GM19351 (cell line): ENCODE results near the gene PRR35.

Experiments
- ATAC-seq: cut with Tn5 transposase; IDR thresholded peaks from one replicate; pipeline ENCODE4 v1.9.1; 2021; ENCODE audit warnings: mild to moderate bottlenecking, moderate library complexity; ENCODE audit not compliant: unreplicated experiment

PRR35 gene

DNA sequence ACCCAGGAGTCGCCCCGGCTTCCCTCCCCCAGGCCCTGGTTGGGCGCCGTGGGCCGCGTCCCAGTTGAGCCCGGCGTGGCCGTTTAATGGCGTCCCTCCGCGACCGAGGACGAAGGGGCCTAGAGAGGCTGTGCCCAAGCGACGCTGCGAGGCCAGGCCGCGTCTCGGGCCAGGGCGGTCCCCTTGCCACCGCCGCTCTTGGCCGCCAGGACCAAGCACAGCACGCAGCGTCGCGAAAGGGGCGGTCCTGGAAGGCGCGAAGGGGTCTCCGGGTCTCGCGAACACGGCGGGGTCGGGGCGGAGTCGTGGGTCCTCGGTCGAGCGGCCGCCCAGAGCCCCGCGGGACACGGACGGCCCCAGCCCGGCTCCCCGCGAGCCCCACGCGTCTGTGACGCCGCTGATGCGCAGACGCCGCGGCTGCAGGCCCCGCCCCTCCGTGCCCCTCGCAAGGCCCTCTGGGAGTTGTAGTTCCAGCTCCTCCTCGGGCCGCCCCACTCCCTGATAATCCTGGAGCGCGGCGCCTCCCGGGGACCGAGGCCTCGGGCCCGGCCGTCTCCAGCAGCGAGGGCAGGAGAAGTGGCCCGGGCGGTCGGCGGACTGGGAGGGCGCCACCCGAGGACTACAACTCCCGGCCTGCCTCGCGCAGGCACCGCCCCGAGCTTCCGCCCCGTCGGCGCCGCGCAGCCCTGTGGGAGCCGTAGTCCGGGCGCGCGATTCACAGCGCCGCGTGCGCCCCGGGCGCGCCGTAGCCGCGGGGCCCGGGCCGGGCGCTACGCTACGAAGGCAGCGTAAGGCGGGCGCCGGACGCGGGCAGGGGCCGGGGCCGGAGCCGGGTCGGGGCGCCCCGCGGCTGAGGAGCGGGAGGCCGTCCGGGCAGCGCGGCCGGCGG lies 32.9 kb upstream of the PRR35 start, which contains the start of gene CAPN15:
TSS of gene CAPN15 (plus strand) at position 698 of the 889 bp plus-strand sequence. CDS start 19,127 bp downstream, outside the sequence.
- ATAC-seq = peak; percentile 58

- no peak for ATAC-seq
These were observed 31.8 kb upstream of the PRR35 start for GRCh38 chr16:528111-529011.

DNA sequence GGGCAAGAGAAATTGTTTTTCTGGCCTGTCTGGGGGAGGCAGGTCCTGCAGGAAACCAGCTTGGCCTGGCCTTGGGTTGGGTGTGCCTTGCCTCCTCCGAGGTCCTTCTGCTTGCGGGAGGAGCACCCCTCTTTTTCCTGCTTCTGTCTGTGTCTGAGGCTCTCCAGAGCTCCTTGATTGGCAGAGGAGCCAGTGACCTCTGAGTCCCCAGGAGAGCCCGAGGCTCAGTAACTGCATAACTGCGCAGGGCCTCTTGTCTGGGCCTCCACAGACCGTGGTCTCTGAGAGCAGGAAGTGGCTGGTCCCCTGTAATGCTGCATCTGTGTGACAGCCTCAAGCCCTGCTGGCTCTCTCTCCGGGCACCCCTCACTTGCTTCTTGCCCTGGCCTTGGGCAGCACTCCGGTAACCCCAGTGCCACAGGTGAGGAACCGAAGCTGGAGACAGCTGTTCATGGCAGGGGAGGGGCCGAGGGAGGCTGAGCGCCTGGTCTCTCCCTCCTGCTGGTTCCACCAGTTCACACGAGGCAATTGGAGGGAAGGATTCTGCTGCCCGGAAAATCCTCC lies 31.1 kb upstream of the PRR35 start:
- ATAC-seq = no peak

- no peak for ATAC-seq
These were observed 29.9 kb upstream of the PRR35 start for GRCh38 chr16:530111-530817.

DNA sequence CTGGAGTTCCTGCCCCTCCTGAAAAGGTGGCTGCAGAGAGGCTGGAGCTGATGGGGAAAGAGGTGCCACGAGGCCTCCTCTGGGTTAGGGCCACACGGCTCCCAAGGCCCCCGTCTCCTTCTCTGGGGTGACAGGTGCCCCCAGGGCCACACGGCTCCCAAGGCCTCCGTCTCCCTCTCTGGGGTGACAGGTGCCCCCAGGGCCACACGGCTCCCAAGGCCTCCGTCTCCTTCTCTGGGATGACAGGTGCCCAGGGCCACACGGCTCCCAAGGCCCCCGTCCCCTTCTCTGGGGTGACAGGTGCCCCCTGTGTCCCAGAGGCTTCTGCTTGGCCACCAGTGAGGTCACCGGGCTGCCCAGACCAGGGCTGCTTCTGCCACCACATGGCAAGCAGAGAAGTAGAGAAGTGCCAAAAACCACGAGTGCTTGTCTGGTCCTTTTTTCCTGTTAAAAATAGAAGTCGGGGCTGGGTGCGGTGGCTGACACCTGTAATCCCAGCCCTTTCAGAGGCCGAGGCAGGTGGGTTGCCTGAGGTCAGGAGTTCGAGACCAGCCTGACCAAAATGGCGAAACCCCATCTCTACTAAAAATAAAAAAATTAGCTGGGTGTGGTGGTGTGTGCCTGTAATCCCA lies 28.6 kb upstream of the PRR35 start:
- ATAC-seq = no peak

- no peak for ATAC-seq
These were observed 26.6 kb upstream of the PRR35 start for GRCh38 chr16:533391-534123.

GRCh38 chr16:534135-534534 lies 26.1 kb upstream of the PRR35 start:
- ATAC-seq = no peak

- ATAC-seq = no peak
These were observed 25.2 kb upstream of the PRR35 start for GRCh38 chr16:534856-535445.

DNA sequence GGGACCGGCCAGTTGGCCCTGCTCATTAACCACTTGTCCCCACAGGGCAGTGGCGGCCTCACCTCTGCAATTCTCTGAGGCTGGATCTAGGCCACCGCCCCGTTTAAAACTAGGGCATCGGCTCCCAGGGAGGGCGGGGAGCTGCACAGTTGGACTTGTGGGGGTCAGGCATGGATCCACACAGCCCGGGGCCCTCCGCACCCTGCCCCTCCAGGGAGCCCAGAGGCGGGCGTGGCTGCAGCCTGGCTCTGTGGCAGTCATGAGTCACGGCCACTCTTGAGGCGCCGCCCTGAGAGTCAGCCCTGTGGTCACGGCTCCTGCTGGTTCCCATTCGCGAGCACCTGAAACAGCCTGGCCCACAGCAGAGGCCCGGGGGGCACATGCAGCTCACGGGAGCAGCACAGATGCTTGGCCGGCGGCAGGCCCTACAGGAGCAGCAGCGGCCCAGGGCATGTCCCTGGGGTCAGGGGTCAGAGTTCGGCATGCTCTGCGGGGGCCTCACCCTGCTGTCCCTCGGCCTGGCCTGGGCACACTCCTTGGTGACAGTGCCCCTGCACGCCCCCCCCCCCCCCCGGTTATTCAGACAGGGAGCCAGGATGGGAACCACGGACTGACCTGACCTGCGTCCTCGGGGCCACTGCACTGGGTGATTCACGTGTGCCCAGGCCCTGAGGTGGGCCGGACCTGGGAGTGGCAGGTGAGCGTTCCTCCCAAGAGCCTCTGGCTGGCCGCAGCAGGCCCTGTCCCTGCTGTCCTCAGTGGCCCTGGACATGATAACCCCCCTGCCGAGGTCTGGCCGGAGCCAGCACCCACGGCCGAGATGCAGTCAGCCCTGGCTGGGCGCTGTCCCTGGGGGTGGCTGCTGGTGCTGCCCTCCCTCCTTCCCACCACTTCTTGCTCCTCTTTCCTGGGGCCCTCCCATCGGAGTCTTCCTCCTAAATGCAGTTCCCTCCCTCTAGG lies 24.5 kb upstream of the PRR35 start:
- no peak for ATAC-seq

DNA sequence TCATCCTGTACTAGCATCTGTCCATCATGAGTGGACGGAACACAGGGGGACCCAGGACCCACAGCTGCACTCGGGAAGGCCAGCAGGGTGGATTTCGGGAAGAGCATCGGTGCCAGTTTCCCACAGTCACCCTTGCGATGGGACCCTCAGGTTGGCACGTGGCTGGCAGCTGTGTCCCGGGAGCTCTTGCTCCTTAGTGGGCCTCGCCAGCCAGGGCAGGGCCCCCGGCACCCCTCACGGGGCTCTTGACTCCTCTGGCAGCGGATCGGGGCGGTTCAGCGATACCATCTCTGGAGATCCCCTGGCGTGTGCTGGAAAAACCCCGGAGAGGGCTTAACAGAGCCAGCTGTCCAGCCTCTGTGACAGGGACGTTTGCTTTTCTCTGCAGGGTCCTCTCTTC lies 23.4 kb upstream of the PRR35 start:
- ATAC-seq = no peak

DNA sequence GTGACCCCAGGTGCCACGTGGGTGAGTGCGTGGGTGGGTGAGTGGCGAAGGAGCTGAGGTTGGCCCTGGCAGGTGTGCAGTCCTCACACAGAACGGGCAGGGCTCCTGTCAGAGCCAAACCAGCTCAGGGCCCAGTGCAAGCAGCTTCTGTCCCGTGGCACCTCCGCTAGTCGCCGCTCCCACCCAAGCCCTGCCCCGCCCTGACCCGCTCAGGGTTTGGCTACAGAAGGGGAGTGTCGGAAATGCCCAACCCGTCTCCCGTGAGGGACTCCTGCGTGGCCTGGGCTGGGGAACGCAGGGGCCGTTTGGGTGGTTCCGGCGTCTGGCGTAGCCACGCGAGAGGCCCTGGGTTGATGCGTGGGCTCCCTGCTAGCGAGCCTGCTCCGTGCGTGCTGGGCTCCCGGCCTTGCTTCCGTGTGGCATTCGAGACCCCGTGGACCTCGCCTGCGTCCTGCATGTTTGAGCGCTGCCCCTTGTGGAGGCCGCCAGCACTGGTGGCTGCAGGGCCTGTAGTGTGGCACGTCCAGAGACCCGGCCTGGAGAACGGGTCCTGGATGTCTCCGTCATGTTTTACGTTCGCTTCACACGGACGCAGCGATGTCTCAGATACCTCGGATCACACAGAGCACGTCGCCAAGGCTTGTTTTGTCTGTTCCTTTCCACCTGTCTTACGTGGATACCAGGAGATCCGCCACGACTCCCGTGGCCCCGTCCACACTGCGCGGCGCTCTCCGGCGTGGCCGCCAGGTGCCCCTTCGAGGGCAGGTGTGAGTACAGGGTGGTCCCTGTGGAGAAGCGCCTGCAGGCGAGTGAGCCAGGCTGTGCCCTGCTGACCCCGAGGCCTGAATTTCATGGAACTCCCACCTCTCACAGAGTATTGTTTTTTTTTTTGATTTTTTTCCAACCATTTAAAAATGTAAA lies 22.5 kb upstream of the PRR35 start:
- no peak for ATAC-seq

- no peak for ATAC-seq
These were observed 20.2 kb upstream of the PRR35 start for GRCh38 chr16:539901-540530.

DNA sequence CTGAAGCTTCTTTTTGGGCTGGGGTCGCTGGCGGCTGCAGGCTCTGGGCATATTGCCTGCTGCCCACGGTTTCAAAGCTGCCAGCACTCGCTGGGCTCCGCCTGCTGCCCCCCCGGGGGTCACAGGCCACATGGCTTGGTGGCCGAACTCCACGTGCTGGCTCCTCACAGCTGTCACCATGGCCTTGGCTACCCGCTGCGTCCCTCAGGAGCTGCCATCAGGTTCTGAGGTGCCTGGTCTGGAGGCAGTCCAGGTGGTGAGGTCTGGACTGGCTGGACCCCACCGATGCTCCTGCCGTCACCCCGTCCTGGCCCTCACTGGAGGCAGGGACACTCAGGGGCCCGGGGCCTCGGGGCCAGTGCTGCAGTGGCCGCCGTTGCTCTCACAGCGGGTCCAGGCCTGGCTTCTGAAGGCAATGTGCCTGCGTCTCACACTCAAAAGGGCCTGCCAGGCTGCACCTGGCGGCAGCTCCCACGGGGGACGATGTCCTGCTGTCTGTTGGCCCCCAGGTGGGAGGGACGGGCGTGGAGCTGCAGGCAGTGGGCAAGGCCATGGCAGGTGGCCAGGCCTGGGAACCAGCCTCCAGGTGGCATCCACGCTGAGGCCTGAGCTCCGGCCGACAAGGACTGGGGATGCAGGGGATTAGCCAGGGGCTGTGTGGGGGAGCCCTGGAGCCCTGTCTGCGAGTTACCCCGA lies 19.4 kb upstream of the PRR35 start:
- no peak for ATAC-seq

DNA sequence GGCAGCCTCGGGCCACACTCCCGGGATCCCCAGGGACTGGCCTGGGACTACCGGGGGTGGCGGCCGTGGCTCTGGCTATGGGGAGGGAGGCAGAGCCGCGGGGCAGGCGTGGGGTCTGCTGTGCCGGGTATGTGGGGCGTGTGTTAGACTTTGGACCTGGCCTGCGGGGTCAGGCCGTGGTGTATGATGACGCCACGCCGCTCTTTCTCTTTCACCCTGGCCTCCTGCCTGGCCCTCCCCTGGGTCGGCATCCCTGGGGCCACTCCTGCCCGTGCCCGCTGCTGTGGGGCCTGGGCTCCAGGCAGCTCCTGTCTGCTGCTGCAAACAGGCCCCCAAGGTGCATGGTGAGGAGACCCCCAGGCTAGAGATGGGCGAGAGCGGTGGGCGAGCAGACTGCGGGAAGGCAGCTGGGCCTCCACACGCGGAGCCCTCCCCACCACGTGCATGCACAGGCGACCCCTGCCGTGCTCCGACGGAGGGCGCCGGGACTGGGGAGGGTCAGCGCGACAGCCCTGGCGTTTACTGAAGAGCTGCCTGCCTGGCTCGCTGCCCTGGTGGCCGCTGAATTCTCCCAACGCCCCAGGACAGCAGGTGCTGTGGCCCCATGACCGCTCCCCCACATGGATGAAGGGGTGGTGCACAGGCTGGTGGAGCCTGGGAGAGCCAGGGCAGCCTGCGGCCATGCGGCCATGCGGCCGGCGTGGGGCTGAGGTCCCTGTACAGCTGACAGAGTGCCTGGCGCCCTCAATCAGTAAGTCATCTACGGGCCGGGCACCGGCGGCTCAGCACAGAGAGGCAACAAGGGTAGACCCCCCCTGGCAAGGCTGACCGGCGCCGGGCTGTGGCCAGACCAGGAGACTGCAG lies 16.7 kb upstream of the PRR35 start:
- ATAC-seq = no peak

GRCh38 chr16:544517-544916 lies 15.7 kb upstream of the PRR35 start:
- no peak for ATAC-seq
